HG03457 (cell line): ENCODE measurements around the gene GLRX3.

Experiments used
- ATAC-seq: cut with Tn5 transposase; IDR thresholded peaks from one replicate; pipeline ENCODE4 v1.9.1; 2021; ENCODE audit warnings: moderate number of reproducible peaks; ENCODE audit not compliant: unreplicated experiment

Gene GLRX3

DNA sequence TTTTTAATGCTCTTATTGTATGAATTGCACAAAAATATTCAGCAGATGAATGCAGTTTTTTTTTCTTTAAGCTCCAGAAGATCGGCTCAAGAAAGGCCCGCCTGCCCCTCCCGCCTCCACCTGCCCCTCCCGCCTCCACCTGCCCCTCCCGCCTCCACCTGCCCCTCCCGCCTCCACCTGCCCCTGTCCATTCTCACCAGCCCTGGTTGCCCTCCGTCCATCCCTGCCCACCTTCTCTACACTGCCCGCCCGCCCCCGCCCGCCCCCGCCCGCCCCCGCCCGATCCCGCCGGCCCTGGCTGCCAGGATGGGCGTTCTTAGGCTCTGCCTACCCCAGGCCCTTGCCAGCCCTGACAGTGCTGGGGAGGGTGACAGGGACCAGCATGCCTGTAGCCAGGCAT lies 67.4 kb downstream of the GLRX3 start:
- no peak for ATAC-seq

DNA sequence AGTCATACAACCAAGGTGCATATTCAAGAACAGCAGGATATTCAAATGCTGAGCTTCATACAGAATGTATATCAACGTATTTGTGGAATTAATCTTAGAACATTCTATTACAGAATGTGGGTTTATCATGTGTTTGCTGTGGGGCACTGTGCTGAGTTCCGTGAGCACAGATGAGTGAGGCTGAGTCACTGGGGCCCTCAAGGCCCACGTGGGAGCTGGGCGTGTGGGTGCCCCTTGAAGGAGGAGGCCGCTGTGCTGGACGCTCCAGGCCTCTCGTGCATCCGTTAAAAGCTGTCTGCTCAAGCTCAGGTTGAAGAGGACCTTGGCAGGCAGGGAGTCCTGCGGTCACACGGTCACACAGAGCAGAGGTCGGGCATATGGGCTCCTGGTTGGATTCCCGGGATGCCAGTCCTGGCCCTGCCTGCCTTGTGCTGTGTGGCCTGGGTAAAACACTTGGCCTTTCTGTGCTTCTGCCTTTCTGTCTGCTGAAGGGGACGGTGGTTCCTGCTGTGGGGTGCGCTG lies 70.1 kb downstream of the GLRX3 start:
- ATAC-seq: no peak

DNA sequence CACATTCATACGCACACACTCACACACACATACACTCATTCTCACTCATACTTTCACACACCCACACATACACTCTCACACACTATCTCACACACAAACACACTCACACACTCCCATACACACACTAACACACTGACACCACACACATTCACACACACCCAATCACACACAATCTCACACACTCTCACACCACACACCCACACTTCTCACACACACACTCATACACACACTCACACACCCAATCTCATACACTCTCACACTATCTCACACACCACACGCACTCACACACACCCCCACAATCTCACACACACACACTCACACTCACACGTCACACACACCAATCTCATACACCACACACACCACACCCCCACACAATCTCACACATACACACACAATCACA lies 71.0 kb downstream of the GLRX3 start:
- no peak for ATAC-seq

DNA sequence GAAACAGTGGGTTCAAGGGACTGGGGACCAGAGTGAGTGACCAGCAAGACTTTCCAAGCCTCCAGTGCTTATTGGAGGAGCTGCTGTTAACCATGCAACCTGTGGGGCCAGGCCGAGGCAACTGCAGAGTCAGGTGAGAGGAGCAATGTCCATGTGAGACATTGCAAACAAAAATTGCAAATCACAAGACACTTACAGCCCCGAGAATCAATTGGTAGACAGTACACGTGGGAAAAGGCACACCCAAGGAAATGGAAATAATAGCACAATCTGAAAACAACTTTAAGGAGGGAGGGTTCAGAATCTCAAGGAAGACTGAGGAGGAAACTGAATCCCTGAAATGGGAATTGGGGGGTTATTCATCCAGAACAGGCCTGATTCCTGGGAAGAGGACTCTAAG lies 72.6 kb downstream of the GLRX3 start:
- ATAC-seq: no peak

DNA sequence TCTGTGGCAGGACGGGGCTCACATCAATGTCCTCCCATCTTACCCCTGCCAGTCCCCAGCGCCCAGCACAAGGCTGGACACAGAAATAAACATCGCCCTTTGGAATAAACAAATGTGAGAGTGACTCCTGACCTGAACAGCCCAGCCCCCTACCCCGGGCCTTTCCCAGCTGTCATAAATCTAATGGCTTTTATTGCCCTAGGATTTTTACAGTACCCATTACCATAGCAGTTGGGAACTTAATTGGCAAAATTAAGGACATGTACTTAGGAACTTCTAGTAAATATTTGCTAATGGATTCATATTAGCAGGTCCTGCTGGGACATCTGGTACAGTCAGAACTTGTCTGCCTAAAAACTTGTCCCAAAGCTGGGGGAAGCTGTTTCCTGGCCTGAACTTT lies 76.6 kb downstream of the GLRX3 start:
- no peak for ATAC-seq

DNA sequence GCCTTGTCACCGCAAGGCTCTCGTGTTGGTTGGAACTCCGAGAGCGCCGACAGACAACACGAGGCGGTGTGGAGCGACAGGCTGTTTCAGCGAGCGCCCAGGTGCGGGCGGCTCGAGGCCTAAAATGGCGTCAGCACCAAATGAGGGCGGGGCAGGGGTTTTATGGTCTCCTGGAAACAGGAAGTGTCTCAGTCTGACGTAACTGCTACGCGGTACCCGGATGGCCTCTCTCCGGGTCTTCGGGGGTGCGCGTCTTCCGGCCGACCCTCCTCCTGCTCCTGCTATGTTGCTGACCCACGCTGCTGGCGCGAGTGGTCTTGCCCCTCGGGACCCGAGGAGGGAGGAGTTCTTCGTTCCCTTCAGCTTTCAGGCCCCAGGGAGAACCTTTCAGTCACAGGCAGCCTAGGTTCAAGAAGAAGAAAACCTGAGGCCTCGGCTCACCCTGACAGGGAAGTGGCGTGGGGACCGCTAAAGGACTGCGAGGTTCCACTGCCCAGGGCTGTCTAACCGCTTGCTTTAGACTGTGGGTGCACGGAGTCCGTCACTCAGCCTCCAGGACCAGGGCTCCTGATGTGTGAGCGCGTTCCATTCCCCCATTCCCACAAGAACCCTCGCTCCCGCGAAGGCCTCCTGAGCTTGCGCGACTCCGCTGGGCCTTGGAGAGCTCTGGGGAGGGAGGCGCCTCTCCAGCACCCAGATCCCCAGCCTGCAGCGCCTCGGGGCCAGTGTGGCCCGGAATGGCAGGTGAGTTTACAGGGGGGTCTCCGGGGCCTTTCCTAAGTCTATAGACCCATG lies 77.3 kb downstream of the GLRX3 start:
- ATAC-seq: no peak

DNA sequence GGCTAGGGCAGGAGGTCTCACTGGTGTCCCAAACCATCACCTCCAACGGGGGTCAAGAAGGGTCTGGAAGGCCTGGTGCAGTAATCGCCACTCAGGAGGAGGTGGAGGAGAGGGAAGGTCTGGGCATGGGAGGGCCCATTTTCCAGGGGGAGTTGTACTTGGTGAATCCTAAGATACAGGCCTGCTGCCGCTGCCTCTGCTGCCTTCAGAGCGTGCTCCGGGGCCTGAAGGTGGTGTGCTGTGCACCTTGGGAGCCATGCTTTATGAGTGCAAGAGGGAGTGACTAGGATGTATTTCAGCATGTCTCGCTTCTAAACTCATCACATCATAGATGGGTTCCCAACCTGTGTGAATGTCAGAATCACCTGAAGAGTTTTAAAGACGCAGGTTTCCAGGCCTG lies 78.2 kb downstream of the GLRX3 start:
- ATAC-seq: no peak

DNA sequence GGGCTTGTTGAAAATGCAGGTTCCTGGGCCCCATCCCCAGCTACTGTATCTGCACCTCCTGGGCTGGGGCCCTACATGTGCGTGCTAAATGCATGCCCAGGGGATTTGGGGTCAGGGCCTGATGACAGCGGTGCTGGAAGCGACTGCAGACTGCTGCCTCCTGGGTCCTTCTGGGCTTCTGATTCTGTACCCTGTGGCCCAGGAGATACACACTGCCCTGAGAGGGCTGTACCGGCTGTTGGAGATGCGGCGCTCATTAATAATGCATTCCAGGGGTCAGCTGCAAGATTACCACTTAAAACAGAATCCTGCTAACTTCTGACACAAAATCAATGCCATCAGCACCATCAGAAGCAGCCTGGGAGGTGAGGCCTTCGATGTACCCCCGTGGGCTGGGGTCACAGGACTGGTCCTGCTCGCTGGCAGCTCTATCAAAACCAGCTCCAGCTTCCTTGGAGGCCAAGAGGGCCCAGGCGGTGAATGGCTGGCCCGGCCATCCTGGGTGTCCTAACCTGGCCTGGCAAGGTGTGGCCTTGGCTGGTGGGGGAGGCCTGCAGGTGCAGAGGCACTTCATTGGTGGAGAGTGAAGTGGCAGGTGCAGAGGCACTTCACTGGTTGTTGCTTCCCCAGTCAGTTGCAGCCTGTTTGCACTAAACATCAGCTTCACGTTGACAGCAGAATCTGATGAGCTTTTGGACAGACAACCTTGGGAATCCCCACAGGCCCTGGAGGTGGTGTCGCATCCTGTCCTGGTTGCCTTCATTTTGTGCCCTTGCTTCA lies 79.2 kb downstream of the GLRX3 start:
- ATAC-seq: no peak

DNA sequence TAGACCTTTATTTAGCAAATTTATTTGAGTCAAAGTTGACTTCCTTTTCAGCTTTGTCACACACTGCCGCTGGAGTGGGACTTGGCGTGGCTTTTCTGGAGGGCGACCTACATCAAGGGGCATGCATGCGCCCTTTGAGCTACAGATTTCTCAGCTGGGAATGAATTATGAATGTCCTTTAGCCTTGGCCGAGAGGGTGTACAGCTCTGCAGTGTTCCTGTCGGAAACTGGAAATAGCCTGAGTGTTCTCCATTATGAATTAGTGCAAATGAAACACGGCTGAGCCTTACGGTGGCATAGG lies 79.7 kb downstream of the GLRX3 start:
- ATAC-seq: no peak

DNA sequence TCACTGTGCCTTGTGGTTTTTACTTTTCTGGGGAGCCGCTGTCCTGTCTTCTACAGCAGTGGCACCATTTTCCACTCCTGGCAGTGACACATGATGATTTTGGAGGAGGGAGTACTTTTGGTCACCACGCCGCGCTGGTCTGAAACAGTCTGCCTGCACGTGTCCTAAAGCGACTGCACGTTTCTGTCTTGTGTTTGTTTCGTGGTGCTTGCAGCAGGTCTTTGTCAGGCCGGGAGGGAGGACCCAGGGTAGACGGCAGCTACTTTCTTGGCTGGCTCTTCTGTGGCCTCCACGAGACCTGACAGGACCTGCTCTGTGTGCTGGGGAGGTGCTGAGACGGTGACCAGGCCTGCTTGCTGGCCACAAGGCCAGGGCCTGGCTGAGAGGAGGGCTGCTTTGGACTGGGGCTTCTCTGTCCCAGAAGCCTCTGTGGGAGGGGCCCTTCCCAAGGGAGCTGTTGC lies 82.0 kb downstream of the GLRX3 start:
- ATAC-seq: no peak

DNA sequence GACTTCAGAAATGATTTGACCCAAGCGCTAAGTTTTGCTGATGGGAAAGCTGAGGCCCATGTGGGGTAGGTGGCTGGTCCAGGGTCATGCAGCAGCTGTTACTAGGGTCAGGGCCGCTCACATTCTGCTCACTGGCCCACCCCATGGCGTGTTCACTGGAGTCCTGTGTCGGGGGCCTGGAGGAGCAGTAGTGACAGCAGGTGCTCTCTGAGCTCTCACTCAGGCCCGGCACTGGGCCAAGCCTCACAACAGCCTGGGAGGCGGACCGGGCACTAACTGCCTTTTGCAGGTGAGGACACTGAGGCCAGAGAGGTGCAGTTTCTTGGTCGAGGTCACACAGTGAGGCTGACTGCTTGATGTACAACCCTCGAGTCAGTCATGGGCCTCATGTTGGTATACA lies 82.7 kb downstream of the GLRX3 start:
- no peak for ATAC-seq

DNA sequence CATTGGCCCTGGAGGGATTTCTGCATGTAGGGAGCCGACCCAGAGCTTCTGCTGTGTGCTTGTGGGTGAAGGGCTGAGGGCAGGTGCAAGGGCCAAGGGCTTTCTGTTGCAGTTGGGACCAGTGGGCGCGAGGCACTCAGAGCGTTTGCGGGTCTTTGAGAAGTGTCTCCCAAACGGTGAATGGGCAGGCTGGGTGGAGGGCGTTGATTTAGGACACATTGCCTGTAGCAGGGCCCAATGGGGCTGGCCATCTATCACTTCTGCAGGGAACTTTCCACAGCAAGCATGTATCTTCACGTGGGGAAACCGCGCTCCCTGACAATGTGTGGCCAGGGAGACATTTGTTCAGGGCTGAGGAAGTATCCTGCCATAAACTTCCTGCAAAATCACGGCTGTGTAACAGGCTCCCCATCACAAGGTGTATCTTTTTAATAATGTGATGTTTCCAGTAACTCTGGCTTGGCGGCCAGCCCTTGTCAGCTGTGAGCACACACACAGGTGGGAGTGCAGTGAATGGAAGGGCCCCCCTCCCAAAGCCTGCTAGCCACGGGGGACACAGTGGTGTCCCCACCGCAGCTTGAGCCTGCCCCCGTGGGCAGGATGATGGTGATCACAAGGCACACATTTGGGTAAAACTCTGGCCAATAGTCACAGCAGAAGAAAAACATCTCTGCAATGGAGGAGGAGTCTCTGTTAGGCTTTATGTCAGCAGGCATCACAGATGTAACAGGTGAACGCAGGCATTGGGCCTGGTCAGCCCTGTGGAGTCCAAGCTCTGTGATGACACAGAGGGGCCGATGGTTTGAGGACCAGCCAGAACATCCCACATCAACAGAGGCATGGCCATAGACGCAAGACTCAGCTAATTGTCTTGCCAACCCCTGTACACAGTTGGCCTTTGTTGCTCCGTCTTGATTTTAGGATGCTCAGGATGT lies 84.3 kb downstream of the GLRX3 start:
- no peak for ATAC-seq

DNA sequence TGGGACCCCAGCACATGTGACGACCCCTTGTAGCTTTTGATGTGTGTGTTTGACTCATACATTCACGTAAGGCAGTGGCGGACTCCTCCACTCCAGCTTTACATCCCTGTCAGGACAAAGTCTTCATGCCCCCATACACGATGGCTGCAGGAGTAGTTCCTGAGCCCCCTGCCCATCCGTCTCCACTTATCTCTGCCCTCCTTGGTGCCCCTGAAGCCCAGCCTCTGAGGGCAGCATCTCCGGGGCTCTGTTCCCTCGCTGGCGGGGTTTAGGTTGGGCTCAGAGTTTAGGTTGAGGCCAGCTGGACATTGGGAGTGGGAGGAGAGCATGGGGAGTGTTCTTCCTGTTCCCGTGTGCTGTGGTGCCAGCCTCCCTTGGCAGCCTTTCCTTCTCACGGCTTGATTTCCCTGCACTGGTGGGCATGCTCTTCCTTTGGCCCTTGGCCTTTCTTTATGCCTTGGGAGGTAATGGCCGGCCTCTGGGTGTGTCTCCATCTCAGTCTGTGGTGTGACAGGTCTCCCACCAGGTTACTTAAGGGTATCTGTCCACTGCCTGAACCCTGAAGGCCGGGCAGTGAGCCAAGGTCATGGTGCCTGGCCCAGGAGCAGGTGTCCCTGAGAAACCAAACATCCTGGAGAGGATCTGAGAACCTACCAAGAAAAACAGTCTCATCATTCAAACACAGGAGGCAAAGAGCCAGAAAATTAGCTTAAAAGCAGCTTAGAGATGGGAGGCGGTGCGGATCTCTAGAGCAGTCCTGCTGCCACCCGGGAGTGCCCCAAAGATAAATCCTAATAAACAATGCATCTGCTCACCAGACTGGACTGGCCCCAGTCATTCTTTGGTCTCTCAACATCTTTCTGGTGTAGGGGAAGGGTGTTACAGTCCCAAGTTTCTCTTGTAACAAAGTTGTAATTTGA lies 85.5 kb downstream of the GLRX3 start:
- ATAC-seq: no peak

DNA sequence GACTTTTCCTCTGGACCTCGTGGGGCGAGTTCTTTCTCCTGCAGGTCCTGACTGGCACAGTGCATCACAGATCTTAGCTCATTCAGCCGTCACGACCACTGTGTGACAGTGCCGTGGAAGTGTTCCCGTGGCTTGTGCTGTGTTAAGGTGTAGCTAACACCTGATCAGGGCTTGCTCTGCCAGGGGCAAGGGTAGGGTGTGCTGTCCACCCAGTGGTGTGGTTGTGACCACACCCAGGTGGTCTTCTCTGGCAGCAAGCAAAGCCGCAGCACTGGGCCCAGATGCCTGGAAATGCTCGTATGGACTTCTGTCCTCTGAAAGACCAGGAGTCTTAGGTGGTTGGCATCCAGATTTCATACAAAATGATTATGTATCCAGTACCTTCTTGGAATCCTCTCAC lies 86.2 kb downstream of the GLRX3 start:
- ATAC-seq: no peak

DNA sequence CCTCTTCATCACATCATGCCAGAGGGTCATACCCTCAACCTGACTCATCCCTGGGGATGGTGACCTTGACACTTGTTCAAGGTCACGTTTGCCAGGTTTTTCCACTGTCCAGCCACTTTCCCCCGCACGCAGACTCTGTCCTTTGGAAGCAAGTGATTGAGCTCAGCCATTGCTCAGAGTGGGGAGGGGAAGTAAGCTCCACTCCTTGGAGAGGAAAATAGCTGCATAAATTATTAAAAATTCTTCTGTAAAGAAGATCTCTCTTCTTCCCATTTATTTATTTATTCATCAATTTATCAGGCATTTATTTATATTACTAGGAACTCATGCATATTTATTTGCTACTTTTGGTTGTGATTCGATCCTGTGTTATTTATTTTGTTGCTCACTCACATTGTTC lies 88.0 kb downstream of the GLRX3 start:
- ATAC-seq: no peak

DNA sequence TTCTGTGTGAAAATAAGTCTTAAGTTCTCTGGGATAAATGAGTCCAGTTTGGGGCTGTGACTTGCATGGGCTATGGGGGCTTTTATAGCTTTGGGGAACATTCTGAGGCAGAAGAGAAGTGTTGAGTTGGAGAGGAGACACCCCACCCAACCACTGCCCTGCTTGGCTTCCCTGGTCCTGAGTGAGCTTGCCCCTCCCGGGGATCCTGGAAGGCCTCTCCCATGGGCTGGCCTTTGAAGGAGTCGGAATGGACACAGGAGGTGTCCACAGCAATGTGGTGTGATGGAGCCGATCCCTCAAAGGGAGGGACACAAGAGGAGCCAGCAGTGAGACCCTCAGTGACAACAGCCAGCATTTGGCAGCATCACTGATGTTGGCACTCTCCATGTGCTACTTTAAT lies 89.8 kb downstream of the GLRX3 start:
- no peak for ATAC-seq

DNA sequence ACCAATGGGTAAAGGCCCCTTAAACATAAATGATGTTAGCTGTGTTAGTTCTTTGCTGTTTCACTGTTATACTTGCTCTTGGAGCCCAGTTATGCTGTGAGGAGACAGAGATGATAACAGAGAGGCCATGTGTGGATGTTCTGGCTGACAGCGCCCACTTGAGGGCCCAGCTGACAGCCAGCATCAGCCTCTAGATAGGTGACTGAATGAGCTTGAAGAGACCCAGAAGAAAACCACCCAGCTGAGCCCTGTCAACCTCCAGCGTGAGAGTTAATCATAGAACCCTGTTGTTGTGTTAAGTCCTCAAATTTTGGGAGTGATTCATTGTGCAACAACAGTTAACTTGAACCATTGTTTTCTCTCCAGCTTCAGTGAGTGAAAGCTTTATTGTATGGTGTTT lies 91.7 kb downstream of the GLRX3 start:
- ATAC-seq: no peak
